22Rv1 (cell line): ENCODE results near the gene FAM210A.

Source experiments
- ZFX ChIP-seq: fragments of 450-650 bp; IDR thresholded peaks from 2 replicates; pipeline ENCODE4 v1.6.1; 2017; ENCODE audit warnings: antibody characterized with exemption, borderline replicate concordance
- TF ChIP-seq, protein P1 (sequence below): fragments of 450-650 bp; IDR thresholded peaks from 2 replicates; pipeline ENCODE4 v1.5.1; 2017; ENCODE audit warnings: mild to moderate bottlenecking

DNA sequence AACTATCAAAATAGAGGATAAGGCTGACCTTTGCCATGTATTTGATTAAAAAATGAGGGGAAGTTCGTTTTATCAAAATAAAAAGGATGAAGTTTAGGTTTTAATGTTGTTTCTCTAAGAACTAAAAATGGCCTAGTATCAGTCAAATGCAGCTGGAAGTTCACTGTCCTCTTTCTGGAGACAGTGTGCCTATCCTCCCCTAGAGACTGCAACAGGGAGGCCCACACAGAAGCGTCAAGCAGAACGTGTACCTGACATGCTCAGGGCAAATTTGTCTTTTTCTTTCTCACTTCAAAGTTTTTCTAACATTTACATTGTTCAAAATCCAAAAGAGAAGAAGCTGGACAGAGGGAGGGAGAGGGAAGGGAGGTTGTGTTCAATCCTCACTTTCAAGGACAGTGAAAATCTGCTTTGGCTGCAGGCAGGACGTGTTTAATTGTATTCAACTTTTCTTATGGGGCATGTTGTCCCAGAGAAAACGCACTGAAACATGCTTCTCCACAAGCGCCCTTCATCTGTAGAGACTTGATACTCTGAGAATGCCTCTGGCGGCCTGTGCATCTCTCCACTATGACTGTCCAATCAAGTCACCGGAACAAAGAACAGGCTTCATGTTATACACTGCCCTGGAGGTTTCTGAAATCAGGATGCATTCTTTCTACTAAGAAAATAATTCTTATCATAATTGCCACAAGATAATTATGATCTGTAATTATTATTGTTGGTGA lies 65.1 kb downstream of the FAM210A start:
- TF ChIP-seq, protein P1, sequence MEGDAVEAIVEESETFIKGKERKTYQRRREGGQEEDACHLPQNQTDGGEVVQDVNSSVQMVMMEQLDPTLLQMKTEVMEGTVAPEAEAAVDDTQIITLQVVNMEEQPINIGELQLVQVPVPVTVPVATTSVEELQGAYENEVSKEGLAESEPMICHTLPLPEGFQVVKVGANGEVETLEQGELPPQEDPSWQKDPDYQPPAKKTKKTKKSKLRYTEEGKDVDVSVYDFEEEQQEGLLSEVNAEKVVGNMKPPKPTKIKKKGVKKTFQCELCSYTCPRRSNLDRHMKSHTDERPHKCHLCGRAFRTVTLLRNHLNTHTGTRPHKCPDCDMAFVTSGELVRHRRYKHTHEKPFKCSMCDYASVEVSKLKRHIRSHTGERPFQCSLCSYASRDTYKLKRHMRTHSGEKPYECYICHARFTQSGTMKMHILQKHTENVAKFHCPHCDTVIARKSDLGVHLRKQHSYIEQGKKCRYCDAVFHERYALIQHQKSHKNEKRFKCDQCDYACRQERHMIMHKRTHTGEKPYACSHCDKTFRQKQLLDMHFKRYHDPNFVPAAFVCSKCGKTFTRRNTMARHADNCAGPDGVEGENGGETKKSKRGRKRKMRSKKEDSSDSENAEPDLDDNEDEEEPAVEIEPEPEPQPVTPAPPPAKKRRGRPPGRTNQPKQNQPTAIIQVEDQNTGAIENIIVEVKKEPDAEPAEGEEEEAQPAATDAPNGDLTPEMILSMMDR = no peak
- no peak for TF ChIP-seq ZFX
